ENCODE results near the gene CLEC4E.

DNA sequence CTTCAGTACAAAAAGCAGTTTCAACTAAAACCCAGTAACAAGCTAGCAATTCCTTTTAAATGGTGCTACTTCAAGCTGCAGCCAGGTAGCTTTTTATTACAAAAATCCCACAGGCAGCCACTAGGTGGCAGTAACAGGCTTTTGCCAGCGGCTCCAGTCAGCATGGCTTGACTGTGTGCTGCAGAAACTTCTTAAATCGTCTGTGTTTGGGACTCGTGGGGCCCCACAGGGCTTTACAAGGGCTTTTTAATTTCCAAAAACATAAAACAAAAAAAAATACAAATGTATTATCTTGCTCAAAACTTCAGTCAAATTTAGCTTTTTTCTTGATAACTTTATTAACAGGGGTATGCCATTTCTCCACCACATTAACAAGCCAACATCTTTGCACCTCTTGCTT lies 3.6 kb upstream of the CLEC4E start:
- no peak for TF ChIP-seq EZH2 (IDR thresholded peaks at IDR 0.05; ENCODE audit: insufficient read depth, poor library complexity, severe bottlenecking)
- no peak for TF ChIP-seq EZH2phosphoT487 (IDR thresholded peaks at IDR 0.05; ENCODE audit: insufficient read depth, low read depth)

Data from GM23248 (cell line).